Hematopoietic multipotent progenitor cell treated with erythropoietin and hydrocortisone succinate and interleukin-3 and kit ligand, for 4 days (in vitro differentiated cells): ENCODE results near the gene SLC1A1.
"Not testable (repeated sequence)": the region's sequence is repeated elsewhere in the genome, so short reads cannot be mapped to it uniquely, and the experiment has no call there.

ENCODE experiments used
- DNase-seq: peaks from one replicate; pipeline ENCODE4 v3.0.0-alpha.2; 2015

Gene SLC1A1

GRCh38 chr9:4507306-4508130 lies 17.2 kb downstream of the SLC1A1 start:
- DNase-seq: no peak

DNA sequence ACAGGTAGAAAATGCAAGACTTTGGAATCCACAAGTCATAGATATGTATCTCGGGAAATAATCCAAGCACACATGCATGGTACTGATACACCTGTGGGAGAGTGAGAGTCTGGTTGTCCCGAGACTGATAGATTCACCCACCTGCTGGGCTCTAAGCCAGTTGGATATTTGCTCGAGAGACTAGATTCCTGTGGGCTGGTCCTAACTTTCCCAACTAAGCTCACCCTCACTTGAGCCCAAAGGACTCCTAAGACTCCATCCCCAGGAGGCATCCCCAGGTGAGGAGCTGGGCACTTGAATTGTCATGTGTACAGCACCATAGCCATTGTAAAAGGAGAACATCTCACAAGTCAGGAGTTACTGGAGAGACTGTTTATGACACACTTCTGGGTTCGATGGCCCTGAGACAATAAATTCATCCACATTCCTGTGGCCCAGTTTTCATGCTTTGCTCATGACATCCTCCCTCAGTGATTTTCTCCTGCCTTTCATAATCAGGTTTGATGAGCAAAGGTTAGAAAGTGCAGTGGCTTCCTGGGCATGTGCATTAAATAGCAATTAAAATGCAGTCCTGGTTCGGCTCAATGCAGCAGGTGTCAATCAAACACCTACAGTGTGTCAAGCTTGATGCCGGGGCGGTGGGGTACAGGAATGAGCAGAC lies 18.1 kb downstream of the SLC1A1 start:
- no peak for DNase-seq

- no peak for DNase-seq
Measured at GRCh38 chr9:4508907-4509589, 18.8 kb downstream of the SLC1A1 start.

DNA sequence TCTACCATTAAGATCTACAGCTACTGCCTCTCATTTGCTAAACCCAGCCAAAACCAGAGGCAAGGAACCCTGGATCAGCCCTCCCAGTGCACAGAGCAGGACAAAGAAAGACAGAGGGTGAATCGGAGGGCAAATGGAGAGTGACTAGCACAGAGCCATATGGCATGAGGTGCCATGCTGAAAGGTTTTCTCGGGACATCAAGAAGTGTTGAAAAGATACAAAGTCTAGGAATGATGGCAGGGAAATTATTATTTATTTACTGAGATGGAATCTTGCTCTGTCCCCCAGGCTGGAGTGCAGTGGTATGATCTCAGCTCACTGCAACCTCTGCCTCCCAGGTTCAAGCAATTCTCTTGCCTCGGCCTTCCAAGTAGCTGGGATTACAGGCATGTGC lies 19.3 kb downstream of the SLC1A1 start:
- no peak for DNase-seq

GRCh38 chr9:4510546-4511322 lies 20.5 kb downstream of the SLC1A1 start:
- no peak for DNase-seq

DNA sequence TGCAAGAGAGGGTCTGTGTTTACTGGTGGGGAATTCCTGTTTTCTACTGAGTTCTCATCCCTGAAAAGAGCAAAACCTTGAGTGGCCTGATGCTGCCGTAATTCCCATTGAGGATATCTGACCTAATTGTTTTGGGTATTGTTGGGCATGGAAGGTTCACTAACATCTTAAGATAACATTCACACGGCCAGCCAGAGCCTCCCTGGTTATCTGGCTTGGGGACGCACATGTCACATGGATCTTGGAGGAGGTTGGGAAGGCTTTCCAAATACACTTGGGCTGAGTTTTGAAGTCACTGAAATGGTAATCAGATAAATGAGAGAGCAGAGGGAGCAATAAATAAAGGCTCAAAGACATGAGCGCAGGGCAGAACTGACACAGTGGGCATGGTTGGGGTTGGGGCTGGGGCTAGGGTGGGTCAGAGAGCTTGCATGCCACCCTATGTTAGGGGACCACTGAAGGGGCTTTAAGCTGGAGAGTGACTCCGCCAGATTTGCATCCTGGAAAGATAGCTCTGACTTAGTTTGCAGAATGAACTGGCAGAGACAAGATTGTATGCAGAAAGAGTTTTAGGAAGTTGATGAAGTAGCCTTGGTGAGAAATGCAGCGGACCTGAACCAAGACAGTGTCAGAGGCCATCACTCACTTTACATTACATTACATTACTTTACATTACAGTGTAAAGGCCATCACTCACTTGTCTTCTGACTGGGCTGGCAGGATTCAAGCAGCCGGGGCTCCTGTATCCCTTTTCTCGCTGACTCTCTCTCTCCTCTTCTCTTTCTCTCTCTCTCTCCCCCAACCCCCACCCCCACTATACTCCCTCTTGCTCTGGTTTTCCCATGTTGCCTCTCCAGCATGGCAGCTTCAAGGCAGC lies 24.2 kb downstream of the SLC1A1 start:
- no peak for DNase-seq

DNA sequence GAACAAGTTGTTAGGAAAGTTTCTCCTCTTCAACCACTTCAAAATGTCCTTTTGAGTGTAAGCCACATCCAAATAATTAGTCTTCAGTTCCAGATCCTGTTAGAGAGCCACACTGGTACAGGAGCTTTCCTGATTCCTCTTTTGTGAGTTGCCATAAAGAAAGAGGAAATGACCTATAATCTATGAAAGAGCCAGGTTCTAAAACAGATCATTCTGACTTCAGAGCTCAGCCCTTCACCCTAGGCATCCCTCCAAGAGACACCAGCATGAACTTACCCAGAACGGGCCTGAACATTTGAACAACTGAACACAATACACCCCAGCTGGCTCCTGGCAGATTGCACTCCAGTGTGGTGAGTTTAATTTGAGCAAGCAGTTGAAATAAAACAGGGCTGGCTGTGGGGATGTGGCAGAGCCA lies 25.7 kb downstream of the SLC1A1 start:
- DNase-seq: no peak

DNA sequence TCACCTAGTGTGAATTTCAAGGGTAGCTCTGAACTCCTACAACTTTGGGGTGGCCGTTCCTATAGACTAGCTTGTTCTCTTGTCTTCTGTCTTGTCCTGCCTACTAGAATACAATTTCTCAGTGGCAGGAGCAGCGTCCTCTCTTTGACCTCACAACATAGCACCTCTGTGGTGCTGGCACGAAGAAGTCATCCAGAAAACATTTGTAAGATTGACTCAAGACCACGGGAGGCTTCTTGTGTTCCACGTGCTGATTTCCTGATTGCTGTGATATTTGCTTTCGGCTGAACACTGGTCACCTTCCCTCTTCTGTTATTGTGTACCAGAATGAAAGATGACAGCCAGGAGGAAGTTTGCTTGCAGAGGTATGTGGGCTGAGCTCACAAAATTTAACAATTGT lies 27.0 kb downstream of the SLC1A1 start:
- no peak for DNase-seq

DNA sequence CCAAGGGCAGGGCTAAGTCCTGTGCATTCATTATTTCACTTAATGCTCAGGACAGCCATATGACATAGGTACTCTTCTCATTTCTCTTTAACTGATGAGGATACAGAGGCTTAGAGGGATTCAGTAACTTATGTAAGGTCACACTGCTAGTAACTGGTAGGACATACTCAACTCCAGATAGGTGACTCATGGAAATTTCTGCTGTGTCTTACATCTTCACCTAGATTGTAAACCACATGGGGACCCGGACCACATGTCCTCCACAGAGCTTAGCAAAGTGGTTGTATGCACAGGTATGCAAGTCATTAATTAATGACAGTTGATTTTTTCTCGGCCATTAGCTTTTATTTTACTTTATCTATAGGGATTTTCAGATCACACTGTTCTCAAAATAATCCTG lies 29.3 kb downstream of the SLC1A1 start:
- DNase-seq: no peak

DNA sequence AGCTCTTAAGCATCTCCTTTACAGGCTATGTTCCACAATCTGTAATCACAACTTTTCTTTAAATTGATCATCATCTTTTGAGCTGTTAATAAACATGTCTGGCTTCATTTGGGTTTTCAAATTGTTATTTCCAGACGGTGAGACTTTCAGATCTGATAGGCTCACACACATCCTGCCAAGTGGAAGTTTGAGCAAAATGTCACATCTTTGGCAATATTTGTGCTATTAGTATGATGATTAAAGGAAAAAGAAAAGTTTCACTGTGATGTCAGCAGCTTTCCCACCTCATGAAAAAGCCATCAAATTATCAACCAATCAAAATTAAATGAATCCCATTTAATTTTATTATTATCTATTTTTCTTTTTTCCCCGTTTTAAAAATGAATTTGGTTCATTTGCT lies 29.8 kb downstream of the SLC1A1 start:
- DNase-seq: no peak

- no peak for DNase-seq
Measured at GRCh38 chr9:4530375-4530774, 40.1 kb downstream of the SLC1A1 start.

DNA sequence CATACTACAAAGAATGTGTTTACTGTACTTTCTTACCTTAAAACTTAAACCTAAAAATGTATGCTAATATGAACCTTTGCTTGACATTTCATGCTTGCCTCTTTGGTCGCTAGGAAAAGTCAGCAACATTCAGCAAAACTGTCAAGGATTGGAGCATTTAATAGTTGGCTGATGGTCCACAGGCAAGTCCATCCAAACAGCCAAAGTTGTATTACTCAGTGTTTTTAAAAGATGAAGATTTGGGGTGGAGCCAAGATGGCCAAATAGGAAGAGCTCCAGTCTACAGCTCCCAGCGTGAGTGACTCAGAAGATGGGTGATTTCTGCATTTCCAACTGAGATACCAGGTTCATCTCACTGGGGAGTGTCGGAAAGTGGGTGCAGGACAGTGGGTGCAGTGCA lies 40.6 kb downstream of the SLC1A1 start:
- not testable (repeated sequence) for DNase-seq

GRCh38 chr9:4531355-4531754 lies 41.1 kb downstream of the SLC1A1 start:
- DNase-seq: not testable (repeated sequence)

DNA sequence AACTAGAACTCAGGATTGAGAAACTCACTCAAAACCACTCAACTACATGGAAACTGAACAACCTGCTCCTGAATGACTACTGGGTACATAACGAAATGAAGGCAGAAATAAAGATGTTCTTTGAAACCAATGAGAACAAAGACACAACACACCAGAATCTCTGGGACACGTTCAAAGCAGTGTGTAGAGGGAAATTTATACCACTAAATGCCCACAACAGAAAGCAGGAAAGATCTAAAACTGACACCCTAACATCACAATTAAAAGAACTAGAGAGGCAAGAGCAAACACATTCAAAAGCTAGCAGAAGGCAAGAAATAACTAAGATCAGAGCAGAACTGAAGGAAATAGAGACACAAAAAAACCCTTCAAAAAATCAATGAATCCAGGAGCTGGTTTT lies 43.6 kb downstream of the SLC1A1 start:
- not testable (repeated sequence) for DNase-seq

- not testable (repeated sequence) for DNase-seq
Measured at GRCh38 chr9:4536196-4536595, 45.9 kb downstream of the SLC1A1 start.

DNA sequence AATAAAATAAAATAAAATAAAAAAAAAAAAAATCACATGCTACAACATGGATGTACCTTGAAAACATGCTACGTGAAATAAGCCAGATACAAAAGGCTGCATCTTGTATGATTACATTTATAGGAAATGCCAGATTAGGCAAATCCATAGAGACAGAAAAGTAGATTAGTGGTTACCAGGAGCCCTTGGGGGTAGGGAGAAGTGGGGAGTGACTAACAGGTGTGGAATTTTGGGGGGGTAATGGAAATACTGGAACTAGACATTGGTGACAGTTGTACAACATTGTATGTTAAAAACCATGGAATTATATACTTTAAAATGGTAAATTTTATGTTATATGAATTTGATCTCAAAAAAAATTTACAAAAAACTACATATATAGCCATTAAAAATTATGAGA lies 47.3 kb downstream of the SLC1A1 start:
- no peak for DNase-seq

GRCh38 chr9:4538107-4538506 lies 47.8 kb downstream of the SLC1A1 start:
- no peak for DNase-seq

DNA sequence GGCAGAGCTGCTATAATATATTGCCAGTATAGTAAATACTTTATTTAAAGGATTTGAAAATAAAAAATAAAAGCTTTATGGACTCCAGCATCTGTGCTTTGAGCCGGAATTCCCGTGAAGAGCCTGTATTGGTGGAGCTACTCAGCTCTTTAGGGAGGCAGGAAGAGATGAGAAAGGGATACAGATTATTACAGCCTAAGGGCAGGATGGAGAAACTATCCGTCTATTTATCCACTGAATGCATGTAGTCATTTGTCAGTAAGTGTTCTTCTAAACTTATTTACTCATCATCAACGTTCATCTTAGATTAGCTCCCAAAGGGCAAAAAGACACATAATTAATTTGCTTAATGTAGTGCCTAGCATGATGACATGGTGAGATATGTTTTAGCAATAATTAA lies 48.4 kb downstream of the SLC1A1 start:
- DNase-seq: no peak

DNA sequence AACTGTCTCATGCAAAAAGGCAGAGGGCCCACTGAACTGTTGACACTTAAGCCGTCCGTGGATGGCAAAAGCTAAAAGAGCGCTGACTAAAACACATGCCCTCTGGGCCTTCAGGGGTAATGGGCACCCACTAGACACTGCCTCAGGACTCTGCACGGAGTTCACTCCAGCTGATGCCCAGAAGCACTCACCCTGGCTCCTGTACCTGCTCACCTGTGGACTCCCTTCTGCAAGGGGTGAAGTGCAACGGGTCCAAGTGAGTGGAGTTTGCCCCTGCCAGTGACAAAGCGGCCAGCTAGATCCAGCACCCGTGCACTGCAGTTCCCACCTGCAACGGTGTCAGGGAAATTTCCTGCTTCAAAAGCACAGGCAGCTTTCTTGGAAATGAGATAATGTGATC lies 50.2 kb downstream of the SLC1A1 start:
- no peak for DNase-seq

- no peak for DNase-seq
Measured at GRCh38 chr9:4541281-4541680, 51.0 kb downstream of the SLC1A1 start.

DNA sequence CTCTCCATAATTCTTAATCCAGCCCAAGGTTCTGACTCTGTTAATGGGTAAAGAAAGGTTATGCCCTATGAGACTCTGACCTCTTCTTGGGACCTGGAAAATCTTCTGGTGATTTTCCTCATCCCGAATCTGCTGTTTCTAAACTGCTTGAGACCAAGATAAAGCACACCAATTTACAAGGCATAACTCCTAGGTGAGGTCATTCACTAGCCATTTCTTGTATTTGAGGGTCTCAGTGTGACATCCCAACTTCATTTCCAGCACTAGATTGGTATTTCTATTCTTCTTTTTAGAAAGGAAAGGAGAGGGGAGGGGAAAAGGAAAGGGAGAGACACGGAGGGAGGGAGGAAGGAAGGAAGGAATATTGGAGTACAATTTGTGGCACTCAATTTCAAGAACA lies 51.6 kb downstream of the SLC1A1 start:
- DNase-seq: no peak

DNA sequence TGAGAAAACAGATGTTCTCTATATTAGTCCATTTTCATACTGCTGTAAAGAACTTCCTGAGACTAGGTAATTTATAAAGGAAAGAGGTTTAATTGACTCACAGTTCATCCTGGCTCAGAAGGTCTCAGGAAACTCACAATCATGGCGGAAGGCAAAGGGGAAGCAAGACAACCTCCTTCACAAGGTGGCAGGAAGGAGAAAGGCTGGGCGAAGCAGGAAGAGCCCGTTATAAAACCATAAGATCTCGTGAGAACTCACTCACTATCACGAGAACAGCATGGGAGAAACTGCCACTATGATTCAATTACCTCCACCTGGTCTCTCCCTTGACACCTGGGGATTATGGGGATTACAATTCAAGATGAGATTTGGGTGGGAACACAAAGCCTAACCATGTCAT lies 54.4 kb downstream of the SLC1A1 start:
- DNase-seq: not testable (repeated sequence)
